GM23248 (cell line): ENCODE results near the gene UIMC1.

Experiments
- EZH2 ChIP-seq: fragments of 200-600 bp; sonication (generic); IDR thresholded peaks from 2 replicates; pipeline ENCODE4 v1.6.1; 2018; ENCODE audit warnings: antibody characterized with exemption, mild to moderate bottlenecking; ENCODE audit not compliant: insufficient read depth, poor library complexity, severe bottlenecking
- EZH2phosphoT487 ChIP-seq: fragments of 200-600 bp; sonication (generic); IDR thresholded peaks from 2 replicates; pipeline ENCODE4 v1.6.1; 2018; ENCODE audit warnings: antibody characterized with exemption, moderate library complexity, mild to moderate bottlenecking, low read depth; ENCODE audit not compliant: insufficient read depth

DNA sequence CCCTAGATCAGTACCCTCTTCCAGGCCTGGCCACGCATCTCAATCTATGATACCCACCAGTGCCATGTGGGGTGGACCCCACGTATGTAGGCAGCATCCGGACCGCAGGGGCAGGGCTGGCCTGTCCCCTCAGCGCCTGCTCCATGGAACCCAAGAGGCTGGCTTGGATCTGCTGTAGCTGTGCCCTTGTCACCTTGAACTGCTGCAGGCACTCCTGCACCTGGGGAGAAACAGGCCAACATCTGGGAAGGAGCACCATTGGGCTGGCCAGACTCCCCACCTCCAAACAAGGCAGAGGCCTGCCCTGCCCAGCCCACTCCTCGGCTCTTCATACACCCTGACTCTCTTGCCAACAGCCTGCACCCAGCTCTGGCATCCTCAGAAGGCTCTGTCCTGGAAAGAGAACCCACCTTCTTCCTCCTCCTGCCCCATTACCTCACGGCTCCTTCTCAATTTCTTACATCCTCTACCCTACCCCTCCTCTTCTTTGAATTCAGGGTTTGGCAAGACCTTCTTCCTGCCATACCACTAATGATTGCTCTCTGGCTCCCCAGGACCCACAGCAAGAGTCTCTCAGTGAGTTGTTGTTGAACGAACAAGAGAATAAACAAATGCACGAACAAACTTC, 115.1 kb downstream of the UIMC1 start:
- TF ChIP-seq EZH2 (no peak), EZH2phosphoT487 (no peak)
